Stimulated activated naive CD8-positive, alpha-beta T cell treated with anti-CD3 and anti-CD28 coated beads, Interleukin-15, Interleukin-2, amounts not matched to agents 100 ng/mL and 50 ng/mL, for 24 hours (primary cell): Measurements from ENCODE around the gene MVB12B.

Experiments
- H3K27ac Mint-ChIP-seq: one replicate; pipeline ENCODE4 v1.8.0; 2021; ENCODE audit warnings: mild to moderate bottlenecking, mixed read lengths
- H3K27me3 Mint-ChIP-seq: one replicate; pipeline ENCODE4 v1.8.0; 2021; ENCODE audit warnings: mixed read lengths
- H3K36me3 Mint-ChIP-seq: one replicate; pipeline ENCODE4 v1.8.0; 2021; ENCODE audit warnings: low read depth, mixed read lengths
- H3K4me1 Mint-ChIP-seq: one replicate; pipeline ENCODE4 v1.8.0; 2021; ENCODE audit warnings: low read depth, mixed read lengths
- H3K4me3 Mint-ChIP-seq: one replicate; pipeline ENCODE4 v1.8.0; 2021; ENCODE audit warnings: mild to moderate bottlenecking, mixed read lengths
- H3K9me3 Mint-ChIP-seq: one replicate; pipeline ENCODE4 v1.8.0; 2021; ENCODE audit warnings: mixed read lengths

Gene MVB12B

GRCh38 chr9:126420135-126420534 lies 93.5 kb downstream of the MVB12B start:
- Mint-ChIP-seq H3K27ac (no peak overlapping the region), H3K4me3 (no peak overlapping the region), H3K9me3 (no peaks in the 10 kb centered on the region), H3K27me3 (no peaks in the 10 kb centered on the region), H3K4me1 (peaks cover 19% of the 10 kb centered on the region), H3K36me3 (peaks cover 4% of the 10 kb centered on the region)

GRCh38 chr9:126420643-126421564 lies 94.3 kb downstream of the MVB12B start:
- Mint-ChIP-seq H3K27me3 (no peaks in the 10 kb centered on the region), H3K27ac (no peak overlapping the region), H3K36me3 (peaks cover 4% of the 10 kb centered on the region), H3K4me1 (peaks cover 19% of the 10 kb centered on the region), H3K9me3 (no peaks in the 10 kb centered on the region), H3K4me3 (no peak overlapping the region)

GRCh38 chr9:126421567-126422428 lies 95.2 kb downstream of the MVB12B start:
- H3K4me1 Mint-ChIP-seq = peaks cover 19% of the 10 kb centered on the region

DNA sequence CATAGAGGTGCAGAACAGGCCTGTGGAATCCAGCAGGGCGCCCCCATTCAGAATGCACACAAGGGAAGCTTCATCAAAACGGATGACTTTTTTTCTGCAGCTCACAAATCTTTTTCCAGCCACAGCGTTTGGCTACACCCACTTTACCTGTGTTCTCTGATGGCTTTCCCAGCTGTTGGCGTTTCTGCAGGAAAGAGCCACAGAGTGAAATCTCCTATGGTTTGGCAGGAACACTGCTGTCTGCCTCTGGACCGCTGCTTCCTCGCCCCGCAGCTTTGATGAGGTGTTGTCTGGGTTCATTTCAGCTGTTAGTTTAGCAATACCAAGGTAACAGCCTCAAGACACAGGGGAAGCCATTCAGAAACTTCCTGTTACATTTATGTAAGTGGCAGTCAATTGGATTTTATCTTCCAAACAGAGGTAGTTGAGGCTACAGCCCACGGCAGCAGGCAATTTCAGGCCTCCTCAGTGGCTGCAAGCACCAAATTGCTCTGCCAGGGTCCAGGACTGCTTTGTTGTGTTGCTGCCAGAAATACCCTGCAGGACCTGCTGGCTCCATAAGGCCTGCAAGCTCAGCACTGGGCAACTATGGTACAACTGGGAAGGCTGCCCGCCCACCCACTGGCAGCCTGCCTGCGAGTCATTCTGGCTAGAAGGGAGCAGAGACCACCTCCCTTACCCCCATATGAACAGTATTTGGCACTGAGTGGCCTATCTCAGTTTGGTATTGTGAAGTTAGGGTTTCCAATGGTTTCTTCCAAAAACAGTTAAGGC lies 96.7 kb downstream of the MVB12B start:
- Mint-ChIP-seq H3K4me3 (no peak overlapping the region), H3K36me3 (peaks cover 4% of the 10 kb centered on the region), H3K9me3 (no peaks in the 10 kb centered on the region), H3K4me1 (peaks cover 19% of the 10 kb centered on the region), H3K27ac (no peak overlapping the region), H3K27me3 (no peaks in the 10 kb centered on the region)

More at GRCh38 chr9:126421567-126422428, 95.2 kb downstream of the MVB12B start:
- Mint-ChIP-seq H3K27me3 (no peaks in the 10 kb centered on the region), H3K36me3 (peaks cover 4% of the 10 kb centered on the region), H3K4me3 (no peak overlapping the region), H3K27ac (no peak overlapping the region), H3K9me3 (no peaks in the 10 kb centered on the region)

GRCh38 chr9:126423916-126424185 lies 97.2 kb downstream of the MVB12B start:
- H3K36me3 Mint-ChIP-seq = peaks cover 4% of the 10 kb centered on the region
- no peak overlapping the region for H3K27ac Mint-ChIP-seq
- H3K4me3 Mint-ChIP-seq = no peak overlapping the region
- H3K9me3 Mint-ChIP-seq = no peaks in the 10 kb centered on the region
- H3K4me1 Mint-ChIP-seq = peaks cover 19% of the 10 kb centered on the region
- H3K27me3 Mint-ChIP-seq = no peaks in the 10 kb centered on the region

GRCh38 chr9:126424511-126424910 lies 97.9 kb downstream of the MVB12B start:
- peaks cover 4% of the 10 kb centered on the region for H3K36me3 Mint-ChIP-seq
- H3K9me3 Mint-ChIP-seq = no peaks in the 10 kb centered on the region
- H3K4me1 Mint-ChIP-seq = peaks cover 19% of the 10 kb centered on the region
- no peak overlapping the region for H3K4me3 Mint-ChIP-seq
- H3K27me3 Mint-ChIP-seq = no peaks in the 10 kb centered on the region
- H3K27ac Mint-ChIP-seq = no peak overlapping the region

GRCh38 chr9:126428534-126429175 lies 102.0 kb downstream of the MVB12B start:
- H3K27ac Mint-ChIP-seq = no peak overlapping the region
- peaks cover 4% of the 10 kb centered on the region for H3K36me3 Mint-ChIP-seq
- peaks cover 2% of the 10 kb centered on the region for H3K4me1 Mint-ChIP-seq
- no peaks in the 10 kb centered on the region for H3K27me3 Mint-ChIP-seq
- H3K4me3 Mint-ChIP-seq = no peak overlapping the region
- no peaks in the 10 kb centered on the region for H3K9me3 Mint-ChIP-seq

- Mint-ChIP-seq H3K4me1 (no peaks in the 10 kb centered on the region), H3K36me3 (peaks cover under 1% of the 10 kb centered on the region), H3K27me3 (no peaks in the 10 kb centered on the region), H3K4me3 (no peak overlapping the region), H3K9me3 (no peaks in the 10 kb centered on the region), H3K27ac (no peak overlapping the region)
Measured at GRCh38 chr9:126429190-126429589, 102.6 kb downstream of the MVB12B start.

DNA sequence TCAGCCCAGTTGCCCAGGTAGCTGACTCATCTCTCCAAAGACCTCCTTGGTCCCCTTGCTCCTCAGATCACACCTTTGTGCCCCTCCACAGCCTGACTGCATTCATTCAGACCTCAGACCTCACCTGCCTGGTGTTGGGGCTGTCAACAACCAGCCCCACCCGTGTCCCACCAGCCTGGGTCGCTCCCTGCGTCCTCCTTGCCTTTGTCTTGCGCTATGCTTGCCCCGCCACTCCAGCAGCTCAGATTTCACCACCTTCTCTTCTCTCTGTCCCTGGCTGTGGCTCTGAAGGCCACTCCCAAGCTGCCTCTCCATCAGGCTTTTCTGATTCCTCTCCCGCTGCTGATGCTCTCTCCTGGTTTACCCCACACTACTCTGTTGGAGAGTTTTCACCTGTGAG lies 103.5 kb downstream of the MVB12B start:
- Mint-ChIP-seq H3K9me3 (no peaks in the 10 kb centered on the region), H3K4me1 (no peaks in the 10 kb centered on the region), H3K36me3 (no peaks in the 10 kb centered on the region), H3K4me3 (no peak overlapping the region), H3K27ac (no peak overlapping the region), H3K27me3 (no peaks in the 10 kb centered on the region)

- H3K27ac Mint-ChIP-seq = no peak overlapping the region
- H3K36me3 Mint-ChIP-seq = no peaks in the 10 kb centered on the region
Measured at GRCh38 chr9:126431077-126431742, 104.6 kb downstream of the MVB12B start.

DNA sequence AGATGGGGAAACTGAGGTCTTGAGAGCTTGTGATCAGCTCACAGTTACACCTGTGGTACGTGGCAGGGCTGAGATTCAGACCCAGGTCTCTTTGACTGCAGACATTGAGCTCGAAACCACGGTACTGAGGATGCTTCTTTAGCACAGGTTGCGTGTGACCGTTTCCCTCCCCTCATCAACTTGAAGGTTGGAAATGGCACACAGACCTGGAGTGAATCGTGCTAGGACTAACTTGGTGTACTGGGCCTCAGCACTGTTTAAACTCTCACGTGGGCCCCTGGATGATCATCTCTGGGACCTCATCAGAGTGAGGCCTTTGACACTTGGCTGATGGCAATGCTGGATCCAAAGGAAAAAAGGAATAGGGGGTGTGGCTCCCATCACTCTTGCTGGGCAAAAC lies 106.0 kb downstream of the MVB12B start:
- no peak overlapping the region for H3K27ac Mint-ChIP-seq
- H3K4me3 Mint-ChIP-seq = no peak overlapping the region
- H3K4me1 Mint-ChIP-seq = no peaks in the 10 kb centered on the region
- H3K9me3 Mint-ChIP-seq = no peaks in the 10 kb centered on the region
- H3K36me3 Mint-ChIP-seq = no peaks in the 10 kb centered on the region
- H3K27me3 Mint-ChIP-seq = no peaks in the 10 kb centered on the region

More at GRCh38 chr9:126431077-126431742, 104.6 kb downstream of the MVB12B start:
- Mint-ChIP-seq H3K9me3 (no peaks in the 10 kb centered on the region), H3K27me3 (no peaks in the 10 kb centered on the region), H3K4me1 (no peaks in the 10 kb centered on the region), H3K4me3 (no peak overlapping the region)

- no peak overlapping the region for H3K4me3 Mint-ChIP-seq
- no peaks in the 10 kb centered on the region for H3K27me3 Mint-ChIP-seq
- H3K4me1 Mint-ChIP-seq = peaks cover 13% of the 10 kb centered on the region
- H3K9me3 Mint-ChIP-seq = no peaks in the 10 kb centered on the region
- H3K36me3 Mint-ChIP-seq = no peaks in the 10 kb centered on the region
- H3K27ac Mint-ChIP-seq = no peak overlapping the region
Measured at GRCh38 chr9:126435105-126435504, 108.5 kb downstream of the MVB12B start.

GRCh38 chr9:126435626-126436025 lies 109.0 kb downstream of the MVB12B start:
- H3K27me3 Mint-ChIP-seq = no peaks in the 10 kb centered on the region
- no peak overlapping the region for H3K27ac Mint-ChIP-seq
- H3K9me3 Mint-ChIP-seq = no peaks in the 10 kb centered on the region
- H3K36me3 Mint-ChIP-seq = no peaks in the 10 kb centered on the region
- peaks cover 13% of the 10 kb centered on the region for H3K4me1 Mint-ChIP-seq
- H3K4me3 Mint-ChIP-seq = no peak overlapping the region
